OCI-LY1 (cell line): Measurements from ENCODE around the gene UPP2.

Experiments
- EZH2 ChIP-seq: fragments of 200-600 bp; sonication (generic), shearing (Covaris generic); IDR thresholded peaks from 2 replicates; pipeline ENCODE4 v1.8.0; 2017; ENCODE audit warnings: borderline replicate concordance, mixed run types, mild to moderate bottlenecking, antibody characterized with exemption, low read length, moderate library complexity, mixed read lengths
- TF ChIP-seq, protein P1 (sequence below): fragments of 200-600 bp; sonication (generic), shearing (Covaris generic); IDR thresholded peaks from 2 replicates; pipeline ENCODE4 v1.5.1; 2017; ENCODE audit warnings: mild to moderate bottlenecking, antibody characterized with exemption, low read length, moderate library complexity, mixed read lengths

DNA sequence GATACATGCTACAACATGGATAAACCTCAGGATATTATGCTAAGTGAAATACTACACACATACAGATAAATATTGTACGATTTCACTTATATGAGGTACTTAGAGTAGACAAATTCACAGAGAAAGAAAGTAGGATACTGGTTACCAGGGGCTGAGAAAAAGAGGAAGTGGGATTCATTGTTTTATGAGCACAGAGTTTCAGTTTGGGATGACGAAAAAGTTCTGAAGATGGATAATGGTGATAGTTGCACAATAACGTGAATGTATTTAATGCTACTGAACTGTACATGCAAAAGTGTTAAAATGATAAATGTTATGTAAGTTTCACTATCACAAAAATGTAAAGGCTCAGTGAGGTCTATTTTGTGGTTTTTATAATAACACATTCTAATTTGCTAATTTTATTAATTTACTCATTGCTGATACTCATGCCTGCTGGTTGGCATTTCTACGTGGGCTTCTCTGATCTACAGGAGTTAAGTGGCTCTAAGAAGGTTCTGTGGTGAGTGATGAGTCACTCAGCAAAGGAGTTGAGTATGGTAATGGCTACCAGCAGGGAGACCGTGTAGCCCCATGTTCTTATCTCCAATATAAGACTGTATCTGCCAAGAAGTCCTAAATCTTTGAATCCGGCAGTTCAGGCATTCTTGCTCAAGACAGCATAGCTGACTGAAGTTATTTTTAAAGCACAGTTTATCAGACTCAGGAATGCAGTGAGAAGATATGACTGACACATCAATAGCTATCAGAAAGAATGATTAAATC is 41.1 kb downstream of the UPP2 start:
- TF ChIP-seq, protein P1, sequence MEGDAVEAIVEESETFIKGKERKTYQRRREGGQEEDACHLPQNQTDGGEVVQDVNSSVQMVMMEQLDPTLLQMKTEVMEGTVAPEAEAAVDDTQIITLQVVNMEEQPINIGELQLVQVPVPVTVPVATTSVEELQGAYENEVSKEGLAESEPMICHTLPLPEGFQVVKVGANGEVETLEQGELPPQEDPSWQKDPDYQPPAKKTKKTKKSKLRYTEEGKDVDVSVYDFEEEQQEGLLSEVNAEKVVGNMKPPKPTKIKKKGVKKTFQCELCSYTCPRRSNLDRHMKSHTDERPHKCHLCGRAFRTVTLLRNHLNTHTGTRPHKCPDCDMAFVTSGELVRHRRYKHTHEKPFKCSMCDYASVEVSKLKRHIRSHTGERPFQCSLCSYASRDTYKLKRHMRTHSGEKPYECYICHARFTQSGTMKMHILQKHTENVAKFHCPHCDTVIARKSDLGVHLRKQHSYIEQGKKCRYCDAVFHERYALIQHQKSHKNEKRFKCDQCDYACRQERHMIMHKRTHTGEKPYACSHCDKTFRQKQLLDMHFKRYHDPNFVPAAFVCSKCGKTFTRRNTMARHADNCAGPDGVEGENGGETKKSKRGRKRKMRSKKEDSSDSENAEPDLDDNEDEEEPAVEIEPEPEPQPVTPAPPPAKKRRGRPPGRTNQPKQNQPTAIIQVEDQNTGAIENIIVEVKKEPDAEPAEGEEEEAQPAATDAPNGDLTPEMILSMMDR = no peak
- no peak for TF ChIP-seq EZH2
